H9 (cell line): ENCODE results near the gene PRODH2. TPM values are rescaled to one million over a fixed set of nuclear protein-coding genes. Genes with fewer than 3 reads are reported as not detected.

ENCODE experiments used
- DNase-seq: peaks from one replicate; pipeline ENCODE4 v3.0.0-alpha.2; 2017
- H2AFZ ChIP-seq: one replicate; pipeline ENCODE4 v1.6.1; 2013; ENCODE audit warnings: mild to moderate bottlenecking, low read length, control low read depth, moderate library complexity
- H2AK5ac ChIP-seq: 2 replicates; pipeline ENCODE4 v1.6.1; 2013; ENCODE audit warnings: low read length, control low read depth, mixed read lengths; ENCODE audit not compliant: insufficient read length
- H2BK120ac ChIP-seq: one replicate; pipeline ENCODE4 v1.6.1; 2013; ENCODE audit warnings: low read depth, mild to moderate bottlenecking, low read length, control low read depth, inconsistent platforms; ENCODE audit not compliant: poor library complexity, severe bottlenecking
- H2BK12ac ChIP-seq: 2 replicates; pipeline ENCODE4 v1.6.1; 2013; ENCODE audit warnings: low read length, control low read depth, mixed read lengths, low read depth; ENCODE audit not compliant: insufficient read length
- H2BK15ac ChIP-seq: 2 replicates; pipeline ENCODE4 v1.6.1; 2013; ENCODE audit warnings: low read depth, low read length, control low read depth
- H2BK20ac ChIP-seq: one replicate; pipeline ENCODE4 v1.6.1; 2013; ENCODE audit warnings: low read depth, mild to moderate bottlenecking, low read length, control low read depth, inconsistent platforms; ENCODE audit not compliant: poor library complexity, severe bottlenecking
- H2BK5ac ChIP-seq: 2 replicates; pipeline ENCODE4 v1.6.1; 2013; ENCODE audit warnings: low read length, control low read depth, mixed read lengths; ENCODE audit not compliant: insufficient read length
- H3K14ac ChIP-seq: 2 replicates; pipeline ENCODE4 v1.6.1; 2013; ENCODE audit warnings: low read length, control low read depth; ENCODE audit not compliant: insufficient read depth
- H3K18ac ChIP-seq: 2 replicates; pipeline ENCODE4 v1.6.1; 2013; ENCODE audit warnings: low read depth, mild to moderate bottlenecking, mixed read lengths, low read length, control low read depth; ENCODE audit not compliant: insufficient read length
- H3K23ac ChIP-seq: 2 replicates; pipeline ENCODE4 v1.6.1; 2013; ENCODE audit warnings: low read length, control low read depth, mixed read lengths, low read depth; ENCODE audit not compliant: insufficient read length
- H3K23me2 ChIP-seq: 2 replicates; pipeline ENCODE4 v1.6.1; 2013; ENCODE audit warnings: low read depth, mild to moderate bottlenecking, mixed read lengths, low read length, control low read depth; ENCODE audit not compliant: insufficient read length, poor library complexity, severe bottlenecking
- H3K27ac ChIP-seq: 2 replicates; pipeline ENCODE4 v1.5.1; 2013; ENCODE audit warnings: low read length, control low read depth, mixed read lengths, low read depth; ENCODE audit not compliant: insufficient read length
- H3K27me3 ChIP-seq: 2 replicates; pipeline ENCODE4 v1.6.1; 2013; ENCODE audit warnings: low read length, control low read depth, inconsistent platforms; ENCODE audit not compliant: insufficient read depth
- H3K4ac ChIP-seq: 2 replicates; pipeline ENCODE4 v1.6.1; 2013; ENCODE audit warnings: low read depth, mild to moderate bottlenecking, control low read depth, inconsistent platforms, low read length, moderate library complexity
- H3K4me1 ChIP-seq: 2 replicates; pipeline ENCODE4 v1.6.1; 2013; ENCODE audit warnings: low read length, control low read depth, inconsistent platforms; ENCODE audit not compliant: insufficient read depth
- H3K4me2 ChIP-seq: 2 replicates; pipeline ENCODE4 v1.6.1; 2013; ENCODE audit warnings: low read length, control low read depth, mixed read lengths; ENCODE audit not compliant: insufficient read length, insufficient read depth
- H3K56ac ChIP-seq: 2 replicates; pipeline ENCODE4 v1.6.1; 2013; ENCODE audit warnings: low read depth, mild to moderate bottlenecking, mixed read lengths, low read length, control low read depth; ENCODE audit not compliant: insufficient read length
- H3K79me1 ChIP-seq: 2 replicates; pipeline ENCODE4 v1.6.1; 2013; ENCODE audit warnings: low read depth, mild to moderate bottlenecking, moderate library complexity, low read length, control low read depth, inconsistent platforms; ENCODE audit not compliant: insufficient read depth, poor library complexity, severe bottlenecking
- H3K79me2 ChIP-seq: 2 replicates; pipeline ENCODE4 v1.6.1; 2013; ENCODE audit warnings: low read length, control low read depth, inconsistent platforms; ENCODE audit not compliant: insufficient read depth
- H3K9ac ChIP-seq: 2 replicates; pipeline ENCODE4 v1.6.1; 2013; ENCODE audit warnings: low read length, control low read depth, mixed read lengths; ENCODE audit not compliant: insufficient read length; ENCODE audit errors: extremely low read depth
- H3K9me3 ChIP-seq: one replicate; pipeline ENCODE4 v1.6.1; 2013; ENCODE audit warnings: low read depth, low read length, inconsistent platforms; ENCODE audit not compliant: control insufficient read depth
- H3T11ph ChIP-seq: one replicate; pipeline ENCODE4 v1.6.1; 2013; ENCODE audit warnings: mild to moderate bottlenecking, low read length, control low read depth, inconsistent platforms
- H4K20me1 ChIP-seq: one replicate; pipeline ENCODE4 v1.6.1; 2013; ENCODE audit not compliant: control insufficient read depth, insufficient read length, insufficient read depth
- H4K5ac ChIP-seq: 2 replicates; pipeline ENCODE4 v1.6.1; 2013; ENCODE audit warnings: low read depth, mild to moderate bottlenecking, mixed read lengths, low read length, control low read depth; ENCODE audit not compliant: insufficient read length
- H4K8ac ChIP-seq: replicated peaks from 2 replicates; pipeline ENCODE4 v1.6.1; 2013; ENCODE audit warnings: low read length, control low read depth, mixed read lengths, low read depth; ENCODE audit not compliant: insufficient read length
- H4K91ac ChIP-seq: 2 replicates; pipeline ENCODE4 v1.6.1; 2013; ENCODE audit warnings: low read depth, mild to moderate bottlenecking, moderate library complexity, mixed read lengths, low read length, control low read depth; ENCODE audit not compliant: insufficient read length
- H3K27ac Mint-ChIP-seq, 3 experiments: 2 replicates in 2 of 3; 3 replicates in 1 of 3; pipeline ENCODE4 v1.8.0; 2020 to 2021; ENCODE audit warnings: mixed read lengths in 3 of 3, mild to moderate bottlenecking in 1 of 3, moderate library complexity in 1 of 3
- H3K27me3 Mint-ChIP-seq: 2 replicates; pipeline ENCODE4 v1.8.0; 2021; ENCODE audit warnings: low read depth, mild to moderate bottlenecking, moderate library complexity, mixed read lengths
- H3K36me3 Mint-ChIP-seq, 3 experiments: 2 replicates in 2 of 3; 3 replicates in 1 of 3; pipeline ENCODE4 v1.8.0; 2020 to 2021; ENCODE audit warnings: low read depth in 3 of 3, mixed read lengths in 3 of 3; ENCODE audit not compliant: insufficient read depth in 1 of 3
- H3K4me1 Mint-ChIP-seq, 2 experiments: 2 replicates each; pipeline ENCODE4 v1.8.0; 2020; ENCODE audit warnings: mixed read lengths in 2 of 2
- H3K4me3 Mint-ChIP-seq, 2 experiments: 2 replicates in 1 of 2; 3 replicates in 1 of 2; pipeline ENCODE4 v1.8.0; 2020 to 2021; ENCODE audit warnings: mild to moderate bottlenecking in 2 of 2, mixed read lengths in 2 of 2, moderate library complexity in 1 of 2
- H3K9me3 Mint-ChIP-seq, 2 experiments: 2 replicates in 1 of 2; 3 replicates in 1 of 2; pipeline ENCODE4 v1.8.0; 2020; ENCODE audit warnings: mild to moderate bottlenecking in 2 of 2, mixed read lengths in 2 of 2, moderate library complexity in 1 of 2
- CTCF ChIP-seq: fragments of 200-600 bp; sonication (generic); conservative IDR thresholded peaks from 3 replicates; pipeline ENCODE4 v1.8.0; 2021; ENCODE audit warnings: antibody characterized with exemption, mild to moderate bottlenecking
- WGBS: extraction: QIAGEN DNeasy Blood & Tissue Kit; methylation state at CpG from one replicate; pipeline ENCODE4 v1.1.7; 2013; ENCODE audit warnings: missing lambda C conversion rate, low lambda C conversion rate, mixed read lengths; ENCODE audit not compliant: insufficient read length; ENCODE audit errors: extremely low coverage; 5-methylcytosine and 5-hydroxymethylcytosine counted together
- total RNA-seq: library from RNA; stranded (reverse); gene quantifications from 2 replicates; pipeline ENCODE4 v1.2.1, GENCODE V29; 2021

Gene PRODH2
- total RNA-seq, 1 experiment from 2014 or later, result not detected

GRCh38 chr19:35777961-35778360, 34.7 kb downstream of the PRODH2 start:
- peaks cover 32% of the 10 kb centered on the region for H3K27me3 Mint-ChIP-seq
- H3K4me3 Mint-ChIP-seq, result peak overlapping the region in 1 of 2 experiments; percentile 88; a peak in 1 of 5 replicates
- WGBS, result no CpG with 5 or more reads among the region's 7 CpGs
- H3K18ac ChIP-seq, result no peak overlapping the region
- no peaks in the 10 kb centered on the region for H4K20me1 ChIP-seq
- H3K36me3 Mint-ChIP-seq, result peaks cover 0 to 7% (median 2%) of the 10 kb centered on the region in 3 experiments; a peak in 2 of 7 replicates
- H4K5ac ChIP-seq, result no peak overlapping the region
- H3K79me1 ChIP-seq, result no peaks in the 10 kb centered on the region
- no peak overlapping the region for H2BK12ac ChIP-seq
- no peak overlapping the region for H3K23ac ChIP-seq
- TF ChIP-seq CTCF, result no peak
- H3K4me1 Mint-ChIP-seq, result peaks cover 32 to 41% of the 10 kb centered on the region in 2 experiments
- H3K4me2 ChIP-seq, result no peak overlapping the region
- DNase-seq, result no peak
- no peaks in the 10 kb centered on the region for H3K79me2 ChIP-seq
- H4K91ac ChIP-seq, result no peak overlapping the region
- H3K9me3 Mint-ChIP-seq, result no peaks in the 10 kb centered on the region; a peak in 1 of 5 replicates
- H3K4ac ChIP-seq, result no peak overlapping the region
- H4K8ac ChIP-seq, result no peak overlapping the region
- no peak overlapping the region for H3T11ph ChIP-seq
- H3K27me3 ChIP-seq, result no peaks in the 10 kb centered on the region
- no peak overlapping the region for H2BK15ac ChIP-seq
- H2BK5ac ChIP-seq, result no peak overlapping the region
- no peak overlapping the region for H2BK120ac ChIP-seq
- H3K14ac ChIP-seq, result no peak overlapping the region
- H3K23me2 ChIP-seq, result peaks cover 5% of the 10 kb centered on the region
- H3K4me1 ChIP-seq, result peaks cover 5% of the 10 kb centered on the region; the same call in 1 of the 2 replicates
- H3K27ac ChIP-seq, result no peak overlapping the region
- H3K27ac Mint-ChIP-seq, result no peak overlapping the region; a peak in 1 of 7 replicates
- H2AK5ac ChIP-seq, result no peak overlapping the region
- H3K9me3 ChIP-seq, result no peaks in the 10 kb centered on the region
- no peak overlapping the region for H3K9ac ChIP-seq
- H2BK20ac ChIP-seq, result no peak overlapping the region
- H3K56ac ChIP-seq, result no peak overlapping the region
- no peak overlapping the region for H2AFZ ChIP-seq
